Sciatic nerve (tissue), 2 donors: Measurements from ENCODE around the gene MPZL1. TPM values are rescaled to one million over a fixed set of nuclear protein-coding genes. Genes with fewer than 3 reads are reported as not detected.
A peak's percentile ranks its signal among the peaks of the same experiment; 100 is the strongest.
"Not testable (repeated sequence)": the region's sequence is repeated elsewhere in the genome, so short reads cannot be mapped to it uniquely, and the experiment has no call there.

ENCODE experiments used
- ATAC-seq: fragments of 200-7000 bp; cut with Tn5 transposase; one replicate; pipeline ENCODE4 v1.9.1; 2020; ENCODE audit warnings: mild to moderate bottlenecking, moderate library complexity
- DNase-seq: peaks from one replicate; pipeline ENCODE4 v3.0.0-alpha.2; 2020; ENCODE audit warnings: low spot score
- intact Hi-C: fragments of 100-400 bp; cut with DNase I; formaldehyde crosslinking; loops from one replicate; pipeline ENCODE4 v1.14.2; 2022
- total RNA-seq: library from RNA; stranded (reverse); fragmentation: NEBNext Ultra II Directional; extraction: Animal tissue kit (Norgen Biotek cat#: 25700); gene quantifications from one replicate; pipeline ENCODE4 v1.2.1, GENCODE V29; 2021
- donor health status: DM: no; HTN: no; CAD: no.
- donor health status: DM: no; HTN: no; CAD: no.

Gene MPZL1
- total RNA-seq, 1 donor from 2014 or later: 102 TPM

- ATAC-seq, intact Hi-C loops, DNase-seq: not testable (repeated sequence)
These were observed 19.3 kb downstream of the MPZL1 start for GRCh38 chr1:167741103-167741502.

DNA sequence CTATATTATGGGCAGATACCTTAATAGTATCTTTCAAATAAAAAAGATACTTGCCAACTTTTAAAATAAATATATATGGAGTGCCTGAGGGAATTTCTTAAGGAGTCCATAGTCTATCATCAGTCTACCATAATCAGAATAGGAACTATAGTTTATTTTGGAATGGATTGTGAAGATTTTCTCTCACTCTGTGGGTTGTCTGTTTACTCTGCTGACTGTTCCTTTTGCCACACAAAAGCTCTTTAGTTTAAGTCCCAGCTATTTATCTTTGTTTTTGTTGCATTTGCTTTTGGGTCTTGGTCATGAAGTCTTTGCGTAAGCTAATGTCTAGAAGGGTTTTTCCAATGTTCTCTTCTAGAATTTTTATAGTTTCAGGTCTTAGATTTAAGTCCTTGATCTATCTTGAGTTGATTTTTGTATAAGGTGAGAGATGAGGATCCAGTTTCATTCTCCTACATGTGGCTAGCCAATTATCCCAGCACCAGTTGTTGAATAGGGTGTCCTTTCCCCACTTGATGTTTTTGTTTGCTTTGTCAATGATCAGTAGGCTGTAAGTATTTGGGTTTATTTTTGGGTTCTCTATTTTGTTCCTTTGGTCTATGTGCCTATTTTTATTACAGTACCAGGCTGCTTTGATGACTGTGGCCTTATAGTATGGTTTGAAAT, 20.7 kb downstream of the MPZL1 start:
- DNase-seq, ATAC-seq, intact Hi-C loops: not testable (repeated sequence)

DNA sequence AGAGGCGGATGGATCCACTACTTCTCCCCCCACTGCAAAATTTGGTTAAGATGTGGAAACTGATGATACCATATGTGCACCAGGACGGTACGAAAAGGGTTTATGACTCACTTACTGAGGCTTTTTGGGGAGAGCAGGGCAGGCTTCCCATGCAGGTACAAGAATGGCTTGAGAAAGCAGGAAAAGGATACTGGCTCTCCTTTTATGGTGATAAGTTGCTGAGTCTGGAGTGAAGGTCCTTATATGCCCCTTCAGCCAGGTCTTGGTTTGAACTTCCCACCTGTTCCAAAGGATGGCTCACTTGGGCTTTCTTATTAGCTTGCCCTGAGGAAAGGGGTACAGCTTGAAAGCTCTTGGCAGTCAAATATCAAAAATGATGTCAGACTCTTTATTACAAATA, 23.1 kb downstream of the MPZL1 start:
- intact Hi-C loops: no loop called here
- ATAC-seq (no peak), DNase-seq (no peak)

- ATAC-seq: no peak
These were observed 24.4 kb downstream of the MPZL1 start for GRCh38 chr1:167746013-167746672.

DNA sequence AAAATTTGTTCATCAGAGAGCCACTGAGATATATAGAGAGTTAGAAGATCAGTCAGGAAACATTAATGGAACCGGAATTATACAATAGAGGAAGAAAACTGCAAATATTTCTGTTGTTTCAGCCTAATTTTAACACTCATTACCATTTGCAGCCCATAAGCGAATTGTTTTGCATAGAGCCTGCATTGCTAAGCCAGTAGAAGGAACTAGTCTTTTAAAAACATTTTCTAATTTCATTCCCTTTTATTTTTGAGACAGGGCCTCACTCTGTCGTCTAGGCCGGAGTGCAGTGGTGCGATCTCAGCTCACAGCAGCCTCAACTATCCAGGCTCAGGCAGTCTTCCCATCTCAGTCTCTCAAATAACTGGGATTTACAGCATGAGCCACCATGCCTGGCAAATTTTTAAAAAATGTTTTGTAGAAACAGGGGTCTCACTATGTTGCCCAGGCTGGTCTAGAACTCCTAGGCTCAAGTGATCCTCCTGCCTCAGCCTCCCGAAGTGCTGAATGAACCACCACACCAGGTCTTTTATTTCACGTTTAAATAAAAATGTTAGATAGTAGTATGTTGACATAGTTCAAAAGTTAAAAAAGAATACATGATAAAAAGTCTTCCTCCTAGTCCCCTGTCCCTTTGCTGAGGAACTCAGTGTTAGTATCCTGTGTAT, 25.3 kb downstream of the MPZL1 start:
- ATAC-seq (no peak), DNase-seq (no peak)
- intact Hi-C loops: no loop called here

More at GRCh38 chr1:167746013-167746672, 24.4 kb downstream of the MPZL1 start:
- no peak for DNase-seq
- intact Hi-C loops: no loop called here

GRCh38 chr1:167747988-167748387, 26.2 kb downstream of the MPZL1 start:
- intact Hi-C loops: no loop called here
- ATAC-seq (no peak), DNase-seq (no peak)

- ATAC-seq (no peak), DNase-seq (no peak)
- intact Hi-C loops: no loop called here
These were observed 27.1 kb downstream of the MPZL1 start for GRCh38 chr1:167748906-167749305.

- DNase-seq (no peak), ATAC-seq (no peak)
- intact Hi-C loops: no loop called here
These were observed 28.0 kb downstream of the MPZL1 start for GRCh38 chr1:167749741-167750140.

DNA sequence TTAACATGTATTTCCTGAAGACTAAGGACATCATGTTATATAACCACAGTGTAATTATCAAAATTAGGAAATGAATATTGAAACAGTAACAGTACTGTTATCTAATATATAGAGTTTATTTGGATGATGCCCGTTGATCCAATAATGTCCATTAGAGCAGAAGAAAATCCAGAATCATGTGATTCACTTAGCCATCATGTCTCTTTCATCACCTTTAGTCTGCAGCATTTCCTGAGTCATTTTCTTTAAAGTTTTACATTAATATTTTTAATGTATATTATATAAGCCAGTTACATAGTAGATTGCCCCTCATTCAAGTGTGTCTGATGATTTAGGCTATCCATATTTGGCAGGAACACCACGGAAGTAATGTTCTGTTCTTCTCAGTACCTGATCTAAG, 28.9 kb downstream of the MPZL1 start:
- ATAC-seq (no peak), DNase-seq (no peak)
- intact Hi-C loops: no loop called here

- DNase-seq (no peak), ATAC-seq (no peak)
- intact Hi-C loops: no loop called here
These were observed 29.9 kb downstream of the MPZL1 start for GRCh38 chr1:167751676-167752075.

DNA sequence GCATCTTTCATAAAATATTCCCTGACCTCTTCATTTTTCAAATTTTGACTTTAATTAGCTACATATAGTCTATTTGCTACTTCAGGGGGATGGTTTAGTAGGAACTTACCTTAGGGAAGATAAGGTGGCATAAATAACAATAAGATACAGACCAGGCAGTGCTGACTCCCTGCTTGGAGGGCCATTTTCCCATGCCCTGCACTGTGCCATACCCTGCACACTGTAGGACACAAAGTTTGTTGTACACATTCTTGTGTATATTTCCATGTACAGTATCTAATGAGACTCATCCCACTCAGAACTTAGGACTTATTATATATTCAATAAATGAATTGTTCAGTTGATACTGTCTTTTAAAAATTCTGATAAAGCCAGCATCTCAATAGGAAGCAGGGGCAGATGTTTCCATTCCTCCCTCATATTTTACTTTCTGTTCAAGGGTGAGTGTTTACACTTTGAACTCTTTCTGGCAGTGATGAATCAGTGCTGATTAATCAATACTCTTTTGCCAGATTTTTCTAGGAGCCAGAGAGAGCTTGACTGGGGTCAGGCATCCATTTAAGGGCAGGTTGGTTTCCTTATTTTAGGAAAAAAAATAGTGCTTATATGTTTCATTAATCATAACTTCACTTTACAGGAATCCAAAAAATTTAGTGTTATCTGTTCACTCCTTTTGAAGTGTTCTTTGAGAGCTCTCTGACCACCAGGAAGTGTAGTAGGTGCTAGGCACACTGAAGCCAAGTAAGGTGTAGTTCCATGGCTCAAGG, 30.6 kb downstream of the MPZL1 start:
- ATAC-seq (no peak), DNase-seq (no peak)
- intact Hi-C loops: no loop called here

GRCh38 chr1:167755654-167756053, 33.9 kb downstream of the MPZL1 start:
- DNase-seq: no peak
- ATAC-seq: peak; percentile 31
- intact Hi-C loops: no loop called here

DNA sequence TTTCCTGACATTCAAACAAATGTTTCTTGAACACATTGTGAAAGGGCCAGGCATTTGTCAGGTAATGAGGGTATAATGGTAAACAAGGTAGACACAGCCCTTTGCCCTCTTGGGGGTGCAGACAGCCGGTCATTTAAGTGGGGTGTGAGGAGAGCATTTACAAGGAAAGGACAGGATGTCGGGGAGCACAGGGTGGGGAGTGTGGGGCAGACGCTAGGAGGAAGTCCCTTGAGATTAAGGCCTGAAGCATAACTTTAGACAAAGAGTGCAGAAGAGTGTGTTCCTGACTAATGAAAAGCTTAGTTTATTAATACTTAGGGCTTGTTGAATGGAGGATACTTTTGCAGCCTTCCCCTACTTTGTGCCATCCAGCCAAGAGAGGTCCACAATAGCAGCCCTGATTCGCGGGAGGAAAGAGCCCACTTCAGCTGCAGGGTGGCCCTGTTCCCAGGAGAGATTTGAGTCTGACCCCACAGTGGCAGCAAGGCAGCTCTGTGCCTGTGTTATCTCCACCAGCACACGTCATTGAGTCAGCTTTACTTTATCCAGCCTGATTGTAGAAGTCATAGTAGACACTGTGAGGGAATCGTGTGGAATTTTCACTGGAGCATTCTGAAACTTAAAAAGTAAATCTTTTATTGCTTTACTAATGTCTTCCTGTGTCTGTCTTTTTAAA, 35.1 kb downstream of the MPZL1 start:
- DNase-seq (no peak), ATAC-seq (no peak)
- intact Hi-C loops: no loop called here

GRCh38 chr1:167757433-167758309, 35.9 kb downstream of the MPZL1 start:
- no peak for ATAC-seq
- intact Hi-C loops: no loop called here
- DNase-seq: no peak

DNA sequence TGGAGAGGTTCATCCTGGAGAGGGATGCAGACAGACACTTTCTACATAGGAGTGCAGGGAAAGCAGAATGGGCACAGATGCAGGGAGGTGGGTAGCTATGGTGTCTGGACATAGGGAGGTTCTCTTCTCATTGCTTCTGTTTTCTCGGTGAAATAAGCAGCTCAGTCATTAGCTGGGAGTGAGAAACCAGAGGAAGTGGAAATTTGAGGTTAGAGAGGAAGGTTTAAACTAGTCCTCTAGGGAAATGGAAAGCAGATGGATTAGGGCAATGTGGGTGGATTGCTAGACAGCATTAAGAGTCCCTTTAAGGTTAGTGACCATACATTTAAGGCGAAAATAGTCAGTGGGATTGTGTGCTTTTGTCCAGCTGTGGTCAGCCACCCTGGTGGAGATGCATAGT, 39.6 kb downstream of the MPZL1 start:
- intact Hi-C loops: no loop called here
- no peak for ATAC-seq

GRCh38 chr1:167762061-167762746, 40.4 kb downstream of the MPZL1 start:
- DNase-seq: no peak
- intact Hi-C loops: no loop called here
- ATAC-seq: no peak

More for the DNA sequence above, 39.6 kb downstream of the MPZL1 start:
- no peak for DNase-seq

DNA sequence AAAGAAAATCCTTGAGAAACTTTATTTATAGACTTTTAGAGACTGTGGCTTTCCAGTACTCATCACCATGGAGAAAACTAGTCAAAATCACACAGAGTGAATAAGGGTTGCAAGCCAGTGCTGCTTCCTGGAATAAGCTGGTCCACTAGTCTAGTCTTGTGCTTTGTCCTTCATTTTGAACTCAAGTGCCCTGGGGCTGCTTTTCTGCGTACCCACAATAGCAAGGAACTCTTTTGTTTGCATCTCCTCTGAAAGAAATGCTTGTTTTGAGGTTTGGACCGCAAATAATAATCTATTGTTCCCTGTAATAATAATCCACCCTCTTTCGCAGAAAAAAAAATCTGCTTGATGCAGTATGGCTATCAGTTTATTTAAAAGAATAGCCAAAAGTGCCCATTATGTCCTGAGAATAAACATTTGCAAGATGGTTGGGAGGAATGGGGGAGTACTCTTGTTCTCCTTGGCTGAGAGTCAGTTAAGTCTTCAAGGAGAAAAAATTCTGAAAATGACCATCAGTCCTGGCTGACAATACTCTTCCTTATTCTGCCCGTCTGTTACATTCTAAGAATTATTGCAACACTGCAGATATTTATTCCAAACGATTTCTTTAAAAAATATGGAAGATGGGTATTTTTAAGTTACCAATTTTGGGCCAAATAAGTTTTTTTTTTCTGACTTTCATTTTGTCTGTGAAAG, 41.9 kb downstream of the MPZL1 start:
- DNase-seq (no peak), ATAC-seq (peak; percentile 95)
- intact Hi-C loops: no loop called here
